Stomach (tissue), 9 donors: ENCODE results near the gene LMF2. TPM values are rescaled to one million over a fixed set of nuclear protein-coding genes. Genes with fewer than 3 reads are reported as not detected.
"Not testable (repeated sequence)": the region's sequence is repeated elsewhere in the genome, so short reads cannot be mapped to it uniquely, and the experiment has no call there.

Experiments
- DNase-seq, 2 donors: peaks; one replicate each; pipeline versions ENCODE4 v3.0.0 to v3.0.0-alpha.2; 2013 to 2019
- H3K27ac ChIP-seq, 5 donors: fragments of 200-600 bp in 4 of 5; sonication (generic) in 4 of 5; one replicate each; pipeline ENCODE4 v1.5.1; 2013 to 2019; ENCODE audit warnings: mild to moderate bottlenecking in 1 of 5, moderate library complexity in 1 of 5
- H3K27me3 ChIP-seq, 3 donors: fragments of 200-600 bp; sonication (generic); one replicate each; pipeline ENCODE4 v1.5.1; 2017 to 2019; ENCODE audit warnings: mixed run types in 1 of 3
- H3K36me3 ChIP-seq, 4 donors: fragments of 200-600 bp; sonication (generic); 1 replicate in 3 of 4; 2 replicates in 1 of 4; pipeline ENCODE4 v1.5.1; 2016 to 2019
- H3K4me1 ChIP-seq, 4 donors: fragments of 200-600 bp; sonication (generic); one replicate each; pipeline ENCODE4 v1.5.1; 2016 to 2019
- H3K4me3 ChIP-seq, 4 donors: fragments of 200-600 bp; sonication (generic) in 3 of 4; one replicate each; pipeline ENCODE4 v1.5.1; 2016 to 2019; ENCODE audit warnings: mild to moderate bottlenecking in 1 of 4
- H3K9me3 ChIP-seq, 4 donors: fragments of 200-600 bp; sonication (generic); one replicate each; pipeline ENCODE4 v1.5.1; 2016 to 2019
- EP300 ChIP-seq: sonication (generic); formaldehyde crosslinking; IDR thresholded peaks from one replicate; pipeline ENCODE4 v1.6.1; 2017; ENCODE audit warnings: antibody characterized with exemption
- POLR2A ChIP-seq, 4 donors: fragments of 450-650 bp; IDR thresholded peaks; one replicate each; pipeline ENCODE4 v1.6.1; 2016; ENCODE audit warnings: antibody characterized with exemption in 4 of 4, control low read depth in 2 of 4, mild to moderate bottlenecking in 1 of 4, moderate library complexity in 1 of 4
- POLR2AphosphoS5 ChIP-seq, 3 donors: sonication (generic); formaldehyde crosslinking; IDR thresholded peaks; one replicate each; pipeline ENCODE4 v1.6.1; 2016; ENCODE audit warnings: antibody characterized with exemption in 3 of 3
- WGBS, 5 donors: extraction: QIAGEN DNeasy Blood & Tissue Kit in 3 of 5; methylation state at CpG; one replicate each; pipeline versions ENCODE4 v1.1.5 to v1.1.7; 2013 to 2018; 5-methylcytosine and 5-hydroxymethylcytosine counted together
- intact Hi-C: fragments of 100-400 bp; cut with DNase I; formaldehyde crosslinking; loops from one replicate; pipeline ENCODE4 v1.15.1; 2023; ENCODE audit warnings: low total_unique reads
- polyA plus RNA-seq, 3 donors: library from polyadenylated mRNA; stranded (reverse); fragments of 200-250 nt; gene quantifications; one replicate each; pipeline ENCODE4 v1.2.3, GENCODE V29; 2013
- total RNA-seq, 5 donors: library from RNA; depleted of rRNA; stranded (reverse); fragments of >200 nt; gene quantifications; one replicate each; pipeline versions ENCODE4 v1.1.0 to v1.2.3, GENCODE V29; 2014 to 2016
- TF ChIP-seq, protein P1 (sequence below), 7 experiments: fragments of 450-650 bp in 4 of 7; fragments of 200-600 bp in 3 of 7; sonication (generic) in 3 of 7; IDR thresholded peaks; one replicate each; pipeline ENCODE4 v1.5.1; 2016 to 2019; ENCODE audit warnings: antibody characterized with exemption in 7 of 7, control low read depth in 2 of 7, mild to moderate bottlenecking in 1 of 7
- donor health status: healthy with polysubstance abuse.
- donor health status: Bipolar disorder and iron deficiency.
- donor health status: healthy.

The LMF2 gene
- total and polyA plus RNA-seq, 8 donors, result 11.9 to 212 (median 52.9) TPM

DNA sequence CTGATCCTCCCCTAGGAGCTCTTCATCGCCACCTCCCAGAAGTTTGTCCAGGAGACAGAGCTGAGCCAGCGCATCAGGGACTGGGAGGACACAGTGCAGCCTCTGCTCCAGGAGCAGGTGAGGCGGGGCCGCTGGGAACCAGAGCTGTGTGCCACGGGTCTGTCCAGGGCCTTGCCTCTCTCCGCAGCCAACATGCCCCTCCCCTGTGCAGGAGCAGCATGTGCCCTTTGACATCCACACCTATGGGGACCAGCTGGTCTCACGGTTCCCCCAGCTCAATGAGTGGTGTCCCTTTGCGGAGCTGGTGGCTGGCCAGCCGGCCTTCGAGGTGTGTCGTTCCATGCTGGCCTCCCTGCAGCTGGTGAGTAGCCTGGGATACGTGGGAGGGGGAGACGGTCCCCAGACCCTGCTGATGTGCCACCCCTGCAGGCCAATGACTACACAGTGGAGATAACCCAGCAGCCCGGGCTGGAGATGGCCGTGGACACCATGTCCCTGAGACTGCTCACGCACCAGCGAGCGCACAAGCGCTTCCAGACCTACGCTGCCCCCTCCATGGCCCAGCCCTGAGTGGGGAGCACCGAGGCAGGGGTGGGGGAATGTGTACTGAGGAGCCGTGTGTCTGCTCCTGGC is 15.4 kb upstream of the LMF2 start:
- H3K27ac ChIP-seq, result no peak overlapping the region
- no peak for TF ChIP-seq POLR2A (IDR thresholded peaks at IDR 0.05)
- TF ChIP-seq POLR2AphosphoS5 (IDR thresholded peaks at IDR 0.05), result no peak
- no peak for TF ChIP-seq EP300
- TF ChIP-seq, protein P1, sequence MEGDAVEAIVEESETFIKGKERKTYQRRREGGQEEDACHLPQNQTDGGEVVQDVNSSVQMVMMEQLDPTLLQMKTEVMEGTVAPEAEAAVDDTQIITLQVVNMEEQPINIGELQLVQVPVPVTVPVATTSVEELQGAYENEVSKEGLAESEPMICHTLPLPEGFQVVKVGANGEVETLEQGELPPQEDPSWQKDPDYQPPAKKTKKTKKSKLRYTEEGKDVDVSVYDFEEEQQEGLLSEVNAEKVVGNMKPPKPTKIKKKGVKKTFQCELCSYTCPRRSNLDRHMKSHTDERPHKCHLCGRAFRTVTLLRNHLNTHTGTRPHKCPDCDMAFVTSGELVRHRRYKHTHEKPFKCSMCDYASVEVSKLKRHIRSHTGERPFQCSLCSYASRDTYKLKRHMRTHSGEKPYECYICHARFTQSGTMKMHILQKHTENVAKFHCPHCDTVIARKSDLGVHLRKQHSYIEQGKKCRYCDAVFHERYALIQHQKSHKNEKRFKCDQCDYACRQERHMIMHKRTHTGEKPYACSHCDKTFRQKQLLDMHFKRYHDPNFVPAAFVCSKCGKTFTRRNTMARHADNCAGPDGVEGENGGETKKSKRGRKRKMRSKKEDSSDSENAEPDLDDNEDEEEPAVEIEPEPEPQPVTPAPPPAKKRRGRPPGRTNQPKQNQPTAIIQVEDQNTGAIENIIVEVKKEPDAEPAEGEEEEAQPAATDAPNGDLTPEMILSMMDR (IDR thresholded peaks at IDR 0.05), result no peak
- no peaks in the 10 kb centered on the region for H3K27me3 ChIP-seq
- peaks cover 29 to 44% (median 41%) of the 10 kb centered on the region in 4 donors for H3K4me1 ChIP-seq
- no peak for DNase-seq
- H3K36me3 ChIP-seq, result peaks cover 45 to 64% (median 62%) of the 10 kb centered on the region in 4 donors
- H3K4me3 ChIP-seq, result no peak overlapping the region
- no peaks in the 10 kb centered on the region for H3K9me3 ChIP-seq
- WGBS, 5 donors, result 83 to 87% (median 85%) methylated on average over 12 to 22 of the region's 22 CpGs
- intact Hi-C loops, result no loop called here

DNA sequence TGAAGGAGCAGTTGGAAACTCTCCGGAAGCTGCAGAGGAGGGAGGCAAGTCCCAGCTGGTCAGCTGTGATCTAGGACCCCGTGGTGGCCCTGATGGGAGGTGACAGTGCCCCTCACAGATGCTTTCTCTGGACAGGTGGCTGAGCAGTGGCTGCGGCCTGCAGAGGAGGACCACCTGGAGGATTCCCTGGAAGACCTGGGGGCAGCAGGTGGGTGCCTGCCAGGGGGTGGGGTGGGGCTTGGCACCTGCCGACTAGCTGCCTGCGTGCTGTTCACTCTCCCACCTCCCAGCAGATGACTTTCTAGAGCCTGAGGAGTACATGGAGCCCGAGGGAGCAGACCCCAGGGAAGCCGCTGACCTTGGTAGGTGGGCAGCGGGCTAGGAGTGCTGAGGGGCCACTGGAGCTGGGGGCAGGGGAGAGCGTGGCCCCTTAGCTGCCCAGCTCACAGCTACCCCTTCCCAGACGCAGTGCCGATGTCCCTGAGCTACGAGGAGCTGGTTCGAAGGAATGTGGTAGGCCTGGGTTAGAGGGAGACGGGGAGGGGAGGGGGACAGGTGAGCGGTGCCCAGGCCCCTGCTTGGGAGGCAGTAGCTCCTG is 14.8 kb upstream of the LMF2 start:
- TF ChIP-seq POLR2AphosphoS5 (IDR thresholded peaks at IDR 0.05), result no peak
- TF ChIP-seq, protein P1 (IDR thresholded peaks at IDR 0.05), result no peak
- no peak for TF ChIP-seq POLR2A (IDR thresholded peaks at IDR 0.05)
- no peak for TF ChIP-seq EP300
- Histone ChIP-seq H3K27me3 (no peaks in the 10 kb centered on the region), H3K4me1 (peaks cover 27 to 41% (median 37%) of the 10 kb centered on the region in 4 donors), H3K27ac (no peak overlapping the region), H3K36me3 (peaks cover 51 to 70% (median 69%) of the 10 kb centered on the region in 4 donors), H3K9me3 (no peaks in the 10 kb centered on the region), H3K4me3 (no peak overlapping the region)
- no peak for DNase-seq
- intact Hi-C loops, result no loop called here
- 88 to 93% (median 91%) methylated on average over 7 to 15 of the region's 15 CpGs for WGBS, 5 donors

DNA sequence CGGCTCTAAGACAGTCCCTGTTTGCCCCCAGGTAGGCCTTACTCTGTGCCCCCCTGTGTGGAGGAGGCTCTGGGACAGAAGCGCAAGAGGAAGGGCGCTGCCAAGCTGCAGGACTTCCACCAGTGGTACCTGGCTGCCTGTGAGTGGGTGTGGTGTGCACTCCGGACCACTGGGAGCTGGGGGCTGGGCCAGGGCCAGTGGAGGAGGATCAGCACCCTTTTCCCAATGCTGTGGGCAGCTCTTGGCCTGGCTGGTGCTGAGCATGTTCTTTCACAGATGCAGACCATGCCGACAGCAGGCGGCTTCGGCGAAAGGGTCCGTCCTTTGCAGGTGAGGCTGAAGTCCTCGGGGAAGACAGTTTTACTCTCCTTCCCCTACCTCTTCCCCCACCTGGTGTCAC is 14.2 kb upstream of the LMF2 start:
- no peaks in the 10 kb centered on the region for H3K27me3 ChIP-seq
- TF ChIP-seq, protein P1 (IDR thresholded peaks at IDR 0.05), result no peak
- no peak for TF ChIP-seq EP300
- no peak for TF ChIP-seq POLR2AphosphoS5 (IDR thresholded peaks at IDR 0.05)
- TF ChIP-seq POLR2A (IDR thresholded peaks at IDR 0.05), result no peak
- H3K36me3 ChIP-seq, result peaks cover 52 to 76% (median 75%) of the 10 kb centered on the region in 4 donors
- no peak overlapping the region for H3K4me3 ChIP-seq
- WGBS, 5 donors, result 90 to 93% (median 92%) methylated on average over 8 to 10 of the region's 10 CpGs
- H3K4me1 ChIP-seq, result peaks cover 21 to 35% (median 31%) of the 10 kb centered on the region in 4 donors
- intact Hi-C loops, result no loop called here
- DNase-seq, result no peak
- no peaks in the 10 kb centered on the region for H3K9me3 ChIP-seq
- H3K27ac ChIP-seq, result no peak overlapping the region

DNA sequence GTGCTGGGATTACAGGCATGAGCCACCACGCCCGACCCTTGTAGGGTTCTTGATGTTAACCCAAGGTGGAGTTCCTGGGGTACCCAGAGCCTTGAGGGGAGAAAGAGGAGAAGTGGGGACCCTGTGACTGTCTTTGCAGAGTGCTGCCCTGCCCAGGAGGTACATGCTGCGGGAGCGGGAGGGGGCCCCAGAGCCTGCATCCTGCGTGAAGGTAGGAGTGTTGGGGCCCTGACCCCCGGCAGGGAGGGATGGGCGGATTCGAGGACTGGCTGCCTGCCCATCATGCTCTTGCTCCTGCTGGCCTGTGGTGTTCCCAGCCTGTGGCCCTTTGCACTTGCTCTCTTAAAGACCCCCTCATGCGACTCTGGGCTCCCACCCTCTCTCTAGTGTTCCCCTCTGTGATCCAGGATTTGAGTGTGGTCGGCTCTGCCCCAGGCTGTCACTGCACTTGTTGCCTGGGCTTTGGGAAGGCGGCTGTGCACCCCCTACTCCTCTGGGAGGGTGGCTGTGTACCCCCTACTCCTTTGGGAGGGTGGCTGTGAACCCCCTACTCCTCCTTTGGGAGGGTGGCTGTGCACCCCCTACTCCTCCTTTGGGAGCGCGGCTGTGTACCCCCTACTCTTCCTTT is 13.4 kb upstream of the LMF2 start:
- no peak for DNase-seq
- TF ChIP-seq EP300, result no peak
- TF ChIP-seq, protein P1 (IDR thresholded peaks at IDR 0.05), result no peak
- no peak for TF ChIP-seq POLR2A (IDR thresholded peaks at IDR 0.05)
- TF ChIP-seq POLR2AphosphoS5 (IDR thresholded peaks at IDR 0.05), result no peak
- intact Hi-C loops, result no loop called here
- Histone ChIP-seq H3K36me3 (peaks cover 52 to 84% (median 81%) of the 10 kb centered on the region in 4 donors), H3K4me1 (peaks cover 15 to 28% (median 24%) of the 10 kb centered on the region in 4 donors), H3K27me3 (no peaks in the 10 kb centered on the region), H3K4me3 (no peak overlapping the region), H3K27ac (no peak overlapping the region), H3K9me3 (no peaks in the 10 kb centered on the region)
- 90 to 94% (median 92%) methylated on average over 11 to 13 of the region's 13 CpGs for WGBS, 5 donors

DNA sequence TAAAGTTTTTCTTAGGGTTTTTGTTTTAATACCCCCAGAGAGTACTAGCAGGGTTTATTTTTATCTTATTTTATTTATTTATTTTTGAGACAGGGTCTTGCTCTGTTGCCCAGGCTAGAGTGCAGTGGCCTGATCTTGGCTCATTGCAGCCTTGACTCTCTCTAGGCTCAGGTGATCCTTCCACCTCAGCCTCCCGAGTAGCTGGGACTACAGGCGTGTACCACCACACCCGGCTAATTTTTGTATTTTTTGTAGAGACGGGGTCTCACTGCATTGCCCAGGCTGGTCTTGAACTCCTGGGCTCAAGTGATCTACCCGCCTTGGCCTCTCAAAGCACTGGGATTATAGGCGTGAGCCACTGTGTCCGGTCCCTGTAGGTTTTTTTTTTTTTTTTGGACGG is 12.7 kb upstream of the LMF2 start:
- intact Hi-C loops, H3K4me3 ChIP-seq, H3K9me3 ChIP-seq, H3K27me3 ChIP-seq, DNase-seq, H3K27ac ChIP-seq: not testable (repeated sequence)
- Histone ChIP-seq H3K4me1 (peaks cover 14 to 25% (median 22%) of the 10 kb centered on the region in 4 donors), H3K36me3 (peaks cover 52 to 84% (median 82%) of the 10 kb centered on the region in 4 donors)
- 97 to 100% (median 98%) methylated on average over 8 of the region's 8 CpGs for WGBS, 5 donors
